Activated T-cell treated with anti-CD3 and anti-CD28 coated beads, Interleukin-2, amount 50 U/mL, for 1 hour (primary cell): Measurements from ENCODE around the gene MGAT4A.

Source experiments
- DNase-seq: peaks from one replicate; pipeline ENCODE4 v3.0.0-alpha.2; 2020

Gene MGAT4A

GRCh38 chr2:98731041-98731893, at the start of gene MGAT4A:
Gene MGAT4A (minus strand): TSS chr2:98731132. CDS start chr2:98726332, 4,800 bp downstream.
- peak; percentile 87 for DNase-seq

DNA sequence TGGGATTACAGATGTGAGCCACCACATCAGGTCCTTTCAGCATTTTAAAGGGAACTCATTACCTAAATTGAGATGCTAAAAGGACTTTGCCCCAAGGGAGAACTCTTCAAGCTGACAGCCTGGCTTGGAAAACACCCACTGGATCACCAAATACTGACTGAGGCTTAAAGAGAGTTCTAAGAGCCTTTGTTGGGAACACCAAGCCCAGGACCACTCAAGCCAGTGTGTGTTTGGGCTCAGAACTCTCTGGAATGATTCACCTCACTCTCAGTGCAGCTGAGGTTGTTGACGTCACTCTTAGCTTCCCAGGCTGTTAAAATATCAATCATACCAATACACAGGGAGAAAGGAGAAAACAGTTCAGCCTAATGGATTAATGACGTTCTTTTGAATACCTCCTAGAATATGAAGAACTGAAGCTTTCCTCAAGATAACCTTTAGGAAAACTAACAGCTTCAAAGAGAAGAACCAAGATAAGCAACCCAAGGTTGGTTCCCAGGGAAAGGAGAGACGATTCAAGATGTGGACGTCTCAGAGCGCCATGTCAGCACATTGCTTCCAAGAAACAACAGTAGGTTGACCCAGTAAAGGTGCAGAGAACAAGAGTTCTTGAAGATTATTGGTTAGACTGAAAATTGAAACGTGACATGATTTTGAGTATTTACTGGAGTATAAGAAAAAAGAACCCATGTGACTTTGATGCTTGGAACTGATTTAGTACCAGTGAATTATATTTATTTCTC, 48.0 kb upstream of the MGAT4A start:
- no peak for DNase-seq

GRCh38 chr2:98778151-98778550, 47.2 kb upstream of the MGAT4A start:
- no peak for DNase-seq

- DNase-seq = no peak
Observed at GRCh38 chr2:98777710-98778109, 46.8 kb upstream of the MGAT4A start.

DNA sequence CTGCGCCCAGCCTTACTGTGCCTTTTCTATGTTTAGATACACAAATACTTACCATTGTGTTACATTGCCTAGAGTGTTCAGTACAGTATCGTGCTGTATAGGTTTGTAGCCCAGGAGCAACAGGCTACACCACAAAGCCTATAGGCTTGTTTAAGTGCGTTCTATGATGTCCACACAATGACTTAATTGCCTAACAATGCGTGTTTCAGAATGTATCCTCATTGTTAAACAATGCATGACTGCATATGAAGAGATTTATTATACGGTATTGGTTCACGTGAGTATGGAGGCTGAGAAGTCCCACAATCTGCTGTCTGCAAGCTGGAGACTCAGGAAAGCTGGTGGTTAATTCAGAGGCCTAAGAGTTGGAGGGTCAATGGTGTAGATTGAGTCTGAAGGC, 46.1 kb upstream of the MGAT4A start:
- no peak for DNase-seq

GRCh38 chr2:98776136-98776535, 45.2 kb upstream of the MGAT4A start:
- no peak for DNase-seq

- no peak for DNase-seq
Observed at GRCh38 chr2:98775146-98775986, 44.4 kb upstream of the MGAT4A start.

- no peak for DNase-seq
Observed at GRCh38 chr2:98773907-98774306, 43.0 kb upstream of the MGAT4A start.

DNA sequence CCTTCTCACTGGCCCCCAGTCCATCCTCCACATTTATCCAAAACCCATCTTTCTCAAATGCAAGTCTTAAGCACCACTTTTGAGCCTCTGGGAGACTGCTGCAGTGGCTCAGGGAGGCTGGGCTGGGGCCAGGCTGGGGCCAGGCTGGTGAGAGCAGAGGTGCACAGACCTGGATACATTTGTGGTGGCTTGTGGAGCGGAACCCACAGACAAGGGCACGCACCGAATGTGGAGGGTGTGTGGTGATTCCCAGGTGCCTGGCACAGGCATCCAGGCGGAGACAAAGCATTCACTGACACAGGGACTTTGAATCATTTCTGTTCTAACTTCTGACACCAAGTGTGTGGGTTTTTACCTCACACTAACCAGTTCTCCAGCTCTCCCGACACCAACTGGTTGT, 42.2 kb upstream of the MGAT4A start:
- peak; percentile 30 for DNase-seq

GRCh38 chr2:98772536-98772935, 41.6 kb upstream of the MGAT4A start:
- DNase-seq = no peak

DNA sequence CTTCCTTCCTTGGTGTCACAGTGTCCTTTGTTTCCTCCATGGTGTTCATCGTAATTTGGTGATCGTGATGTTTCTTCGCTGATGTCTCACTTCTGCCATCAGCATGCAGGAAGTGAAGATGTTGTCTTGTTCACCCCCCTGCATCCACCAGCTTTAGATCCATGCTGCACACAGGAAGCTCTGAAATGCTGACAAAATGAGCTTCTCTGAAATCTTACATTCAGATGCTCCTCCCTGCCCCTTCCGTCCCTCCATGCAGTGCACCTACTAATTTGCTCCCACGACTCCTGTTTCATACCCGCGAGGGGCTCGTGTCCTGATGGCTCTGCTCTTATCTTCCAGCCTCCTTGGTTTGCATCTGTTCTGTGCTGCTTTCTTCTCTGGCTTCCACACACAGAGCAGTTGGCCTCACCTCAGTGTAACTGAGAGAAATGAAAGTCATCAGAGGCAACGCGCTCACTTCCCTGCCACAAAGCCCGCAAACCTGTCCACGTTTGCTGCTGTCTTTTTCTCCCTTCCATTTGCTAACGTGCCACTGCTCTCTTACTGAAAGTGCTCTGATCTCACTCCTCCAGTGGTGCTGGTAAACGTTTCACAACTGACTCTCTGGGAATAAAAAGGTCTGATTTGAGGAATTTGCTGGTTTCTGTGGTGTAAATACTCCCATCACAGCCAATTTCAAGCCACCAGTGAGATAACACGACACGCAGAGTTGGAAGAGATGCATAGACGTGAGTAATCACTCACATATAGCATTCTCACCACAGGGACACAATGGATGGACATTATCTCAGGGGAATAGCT, 41.0 kb upstream of the MGAT4A start:
- DNase-seq = peak; percentile 67

DNA sequence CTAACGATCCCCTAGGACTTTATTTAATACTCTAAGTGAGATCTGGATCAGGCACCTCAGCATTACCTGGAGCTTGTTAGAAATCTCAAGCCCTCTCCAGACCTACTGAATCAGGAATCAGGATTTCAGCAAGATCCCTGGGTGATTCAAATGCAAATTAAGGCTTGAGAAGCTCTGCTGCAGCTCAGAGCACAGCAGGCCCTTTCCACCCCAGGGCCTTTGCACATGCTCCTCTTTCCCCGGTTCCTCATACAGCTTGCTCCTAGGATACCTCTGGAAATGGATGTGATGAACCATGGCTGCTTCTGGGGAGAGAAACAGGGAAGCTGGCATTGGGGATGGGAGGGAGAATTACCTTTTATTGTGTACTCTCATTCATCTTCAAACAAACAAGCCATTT, 40.3 kb upstream of the MGAT4A start:
- DNase-seq = peak; percentile 33

- peak; percentile 47 for DNase-seq
Observed at GRCh38 chr2:98769784-98770183, 38.9 kb upstream of the MGAT4A start.

DNA sequence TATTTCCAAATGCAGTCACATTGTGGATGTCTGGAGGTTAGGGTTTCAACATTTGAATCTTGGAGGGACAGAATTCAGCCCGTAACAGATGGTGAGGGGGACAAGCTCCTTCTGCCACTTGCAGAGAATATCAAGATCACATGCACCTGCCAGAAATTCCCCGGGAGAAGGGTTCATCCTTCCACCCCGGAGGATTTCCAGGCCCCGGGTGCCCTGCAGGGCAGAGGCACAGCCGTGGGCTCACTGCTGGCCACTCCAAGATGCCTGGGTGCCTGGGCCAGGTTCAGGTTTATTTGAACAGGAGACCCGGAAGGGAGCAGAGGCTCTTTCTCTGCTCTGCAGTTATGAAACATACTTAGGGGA, 38.2 kb upstream of the MGAT4A start:
- no peak for DNase-seq

DNA sequence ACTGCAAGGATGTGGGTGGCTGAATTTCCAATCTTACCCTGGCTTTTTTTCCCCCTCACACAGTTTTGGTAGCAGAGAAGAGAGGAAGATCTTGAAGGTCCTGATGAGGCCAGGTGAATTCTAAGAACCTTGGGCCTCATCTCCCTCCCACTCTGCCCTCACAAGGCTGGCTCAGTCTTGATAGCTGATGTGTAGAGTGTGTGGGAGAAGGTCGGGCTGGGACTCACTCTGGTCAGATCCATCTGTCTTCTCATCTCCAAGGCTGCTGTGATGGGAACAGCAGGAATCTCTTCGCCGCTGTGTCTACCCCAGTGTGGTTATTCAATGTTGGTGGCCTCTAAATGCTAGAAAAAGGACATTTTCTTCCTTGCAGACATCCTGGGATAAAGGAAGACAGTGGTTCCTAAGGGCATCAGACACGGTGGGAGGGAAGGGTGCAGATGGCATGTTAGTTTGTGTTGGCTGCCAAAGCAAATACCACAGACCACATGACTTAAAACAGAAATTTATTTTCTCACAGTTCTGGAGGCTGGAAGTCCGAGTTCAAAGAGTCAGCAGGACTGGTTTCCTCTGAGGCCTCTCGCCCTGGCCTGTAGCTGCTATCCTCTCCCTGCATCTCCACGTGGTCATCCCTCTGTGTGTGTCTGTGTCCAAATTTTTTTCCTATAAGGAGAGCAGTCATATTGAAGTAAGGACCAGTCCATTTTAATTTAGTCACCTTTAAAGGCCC, 37.6 kb upstream of the MGAT4A start:
- no peak for DNase-seq

DNA sequence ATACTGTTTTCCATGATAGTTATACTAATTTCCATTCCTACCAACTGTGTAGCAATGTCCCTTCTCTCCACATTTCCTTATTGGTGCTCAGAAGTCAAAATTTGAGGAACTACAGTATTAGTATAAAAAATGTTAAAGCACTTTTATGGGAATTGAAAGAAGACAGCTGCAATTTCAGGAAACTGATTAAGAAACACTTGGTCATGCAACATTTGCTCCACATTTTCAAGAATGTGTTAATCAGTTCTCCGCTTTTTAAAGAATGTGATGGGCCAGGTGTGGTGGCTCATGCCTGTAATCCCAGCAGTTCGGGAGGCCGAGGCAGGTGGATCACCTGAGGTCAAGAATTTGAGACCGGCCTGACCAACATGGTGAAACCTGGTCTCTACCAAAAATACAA, 33.6 kb upstream of the MGAT4A start:
- DNase-seq = no peak

- DNase-seq = no peak
Observed at GRCh38 chr2:98763209-98763951, 32.4 kb upstream of the MGAT4A start.

DNA sequence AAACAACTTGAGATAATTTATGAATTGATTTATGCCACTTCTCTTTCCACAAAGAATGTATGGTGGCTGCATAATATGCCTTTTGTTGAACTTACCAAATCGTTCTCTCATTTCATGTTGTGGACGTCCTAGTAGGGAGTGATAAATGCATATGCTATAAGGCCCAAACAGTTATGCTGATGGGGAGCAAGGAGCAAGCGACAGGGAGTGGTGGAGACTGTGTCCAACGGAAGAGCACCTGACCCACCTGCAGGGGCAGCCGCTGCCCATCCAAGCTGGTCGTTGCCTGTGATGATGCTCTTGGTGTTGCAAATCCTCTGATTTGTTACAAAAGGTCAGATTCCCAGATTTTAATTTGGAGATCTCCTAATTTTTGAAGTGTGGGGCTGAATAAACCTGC, 31.0 kb upstream of the MGAT4A start:
- DNase-seq = no peak

- peak; percentile 71 for DNase-seq
Observed at GRCh38 chr2:98761267-98761781, 30.4 kb upstream of the MGAT4A start.

GRCh38 chr2:98759827-98760625, 29.1 kb upstream of the MGAT4A start:
- no peak for DNase-seq
